CD4-positive, CD25-positive, alpha-beta regulatory T cell (primary cell): ENCODE data around the gene PRMT7. TPM values are rescaled to one million over a fixed set of nuclear protein-coding genes. Genes with fewer than 3 reads are reported as not detected.
A peak's percentile ranks its signal among the peaks of the same experiment; 100 is the strongest.

ENCODE experiments used
- ATAC-seq, 2 donors: fragments of 150-1000 bp; cut with Tn5 transposase; one replicate each; pipeline ENCODE4 v1.10.0; 2021; ENCODE audit warnings: low read depth in 2 of 2, moderate number of reproducible peaks in 2 of 2, moderate library complexity in 1 of 2
- DNase-seq, 3 donors: peaks; one replicate each; pipeline versions ENCODE4 v3.0.0 to v3.0.0-alpha.2; 2012 to 2022; ENCODE audit warnings: mixed read lengths in 1 of 3
- H3K27ac ChIP-seq: one replicate; pipeline ENCODE4 v1.7.0; 2013; ENCODE audit warnings: mild to moderate bottlenecking, low read length; ENCODE audit not compliant: insufficient read depth, poor library complexity, severe bottlenecking
- H3K27me3 ChIP-seq: one replicate; pipeline ENCODE4 v1.7.0; 2013; ENCODE audit warnings: low read length; ENCODE audit not compliant: control insufficient read depth, insufficient read depth
- H3K36me3 ChIP-seq: one replicate; pipeline ENCODE4 v1.7.0; 2013; ENCODE audit warnings: mild to moderate bottlenecking, low read length, moderate library complexity; ENCODE audit not compliant: control insufficient read depth, insufficient read depth
- H3K4me1 ChIP-seq: 2 replicates; pipeline ENCODE4 v1.7.0; 2013; ENCODE audit warnings: mild to moderate bottlenecking, low read length; ENCODE audit not compliant: insufficient read depth, control insufficient read depth, poor library complexity, severe bottlenecking
- H3K4me3 ChIP-seq: one replicate; pipeline ENCODE4 v1.7.0; 2013; ENCODE audit warnings: low read depth, mild to moderate bottlenecking, low read length, moderate library complexity
- H3K9me3 ChIP-seq, 2 experiments: 1 replicate in 1 of 2; 2 replicates in 1 of 2; pipeline ENCODE4 v1.7.0; 2013; ENCODE audit warnings: low read length in 2 of 2, mild to moderate bottlenecking in 1 of 2, moderate library complexity in 1 of 2; ENCODE audit not compliant: control insufficient read depth in 2 of 2
- H3K27ac Mint-ChIP-seq, 3 donors: one replicate each; pipeline ENCODE4 v1.8.0; 2020 to 2022; ENCODE audit warnings: mild to moderate bottlenecking in 3 of 3, mixed read lengths in 3 of 3, moderate library complexity in 2 of 3
- H3K27me3 Mint-ChIP-seq: one replicate; pipeline ENCODE4 v1.8.0; 2022; ENCODE audit warnings: mild to moderate bottlenecking, mixed read lengths
- H3K36me3 Mint-ChIP-seq: one replicate; pipeline ENCODE4 v1.8.0; 2020; ENCODE audit warnings: mixed read lengths
- H3K4me1 Mint-ChIP-seq, 4 donors: one replicate each; pipeline ENCODE4 v1.8.0; 2020 to 2022; ENCODE audit warnings: mixed read lengths in 4 of 4, mild to moderate bottlenecking in 1 of 4
- H3K4me3 Mint-ChIP-seq, 4 donors: one replicate each; pipeline ENCODE4 v1.8.0; 2020 to 2022; ENCODE audit warnings: mild to moderate bottlenecking in 4 of 4, mixed read lengths in 4 of 4, moderate library complexity in 3 of 4
- H3K9me3 Mint-ChIP-seq, 7 donors: one replicate each; pipeline ENCODE4 v1.8.0; 2020 to 2022; ENCODE audit warnings: mixed read lengths in 7 of 7, mild to moderate bottlenecking in 3 of 7, moderate library complexity in 2 of 7
- polyA plus RNA-seq, 4 donors: library from polyadenylated mRNA; unstranded; fragments of 300-500 nt; fragmentation: Illumina TruSeq; gene quantifications; one replicate each; pipeline ENCODE4 v1.2.3, GENCODE V29; 2021
- total RNA-seq: library from RNA; stranded (reverse); gene quantifications from one replicate; pipeline ENCODE4 v1.2.3, GENCODE V29; 2022

Gene PRMT7
- total and polyA plus RNA-seq, 5 donors from 2014 or later: 32.4 to 53.8 (median 34.7) TPM

GRCh38 chr16:68299571-68300453 lies 11.0 kb upstream of the PRMT7 start:
- Mint-ChIP-seq H3K27me3 (no peaks in the 10 kb centered on the region), H3K4me3 (no peak overlapping the region), H3K27ac (peak overlapping the region; percentile 21 to 74 (median 23)), H3K4me1 (peaks cover 12 to 44% (median 19%) of the 10 kb centered on the region in 4 donors), H3K9me3 (no peaks in the 10 kb centered on the region), H3K36me3 (peaks cover 51% of the 10 kb centered on the region)
- Histone ChIP-seq H3K9me3 (no peaks in the 10 kb centered on the region), H3K4me1 (no peaks in the 10 kb centered on the region), H3K27ac (no peak overlapping the region), H3K27me3 (no peaks in the 10 kb centered on the region), H3K36me3 (peaks cover 93% of the 10 kb centered on the region), H3K4me3 (no peak overlapping the region)
- DNase-seq (no peak), ATAC-seq (no peak)

GRCh38 chr16:68300734-68301459 lies 9.9 kb upstream of the PRMT7 start:
- H3K36me3 Mint-ChIP-seq: peaks cover 47% of the 10 kb centered on the region
- ATAC-seq (no peak), DNase-seq (no peak)
- no peaks in the 10 kb centered on the region for H3K27me3 Mint-ChIP-seq
- peaks cover 12 to 47% (median 20%) of the 10 kb centered on the region in 4 donors for H3K4me1 Mint-ChIP-seq
- no peak overlapping the region for H3K4me3 Mint-ChIP-seq
- no peaks in the 10 kb centered on the region for H3K4me1 ChIP-seq
- H3K4me3 ChIP-seq: no peak overlapping the region
- H3K9me3 Mint-ChIP-seq: no peaks in the 10 kb centered on the region
- no peaks in the 10 kb centered on the region for H3K27me3 ChIP-seq
- H3K36me3 ChIP-seq: peaks cover 91% of the 10 kb centered on the region
- H3K27ac ChIP-seq: no peak overlapping the region
- peak overlapping the region in 2 of 3 donors; percentile 21 to 55 for H3K27ac Mint-ChIP-seq
- H3K9me3 ChIP-seq: no peaks in the 10 kb centered on the region

GRCh38 chr16:68306633-68307032 lies 4.2 kb upstream of the PRMT7 start:
- Mint-ChIP-seq H3K27ac (peak overlapping the region; percentile 20 to 76 (median 75)), H3K9me3 (no peaks in the 10 kb centered on the region), H3K36me3 (peaks cover 38% of the 10 kb centered on the region), H3K4me1 (peaks cover 13 to 51% (median 33%) of the 10 kb centered on the region in 4 donors), H3K27me3 (no peaks in the 10 kb centered on the region), H3K4me3 (peak overlapping the region in 1 of 4 donors; percentile 15)
- H3K4me3 ChIP-seq: no peak overlapping the region
- peaks cover 60% of the 10 kb centered on the region for H3K36me3 ChIP-seq
- no peak overlapping the region for H3K27ac ChIP-seq
- ATAC-seq (no peak), DNase-seq (no peak)
- H3K9me3 ChIP-seq: no peaks in the 10 kb centered on the region
- no peaks in the 10 kb centered on the region for H3K27me3 ChIP-seq
- peaks cover 26% of the 10 kb centered on the region for H3K4me1 ChIP-seq

- DNase-seq (peak in 2 of 3 donors; percentile 13 to 65), ATAC-seq (no peak)
- Mint-ChIP-seq H3K9me3 (no peaks in the 10 kb centered on the region), H3K27ac (peak overlapping the region; percentile 92 to 98 (median 93)), H3K4me1 (peaks cover 19 to 72% (median 37%) of the 10 kb centered on the region in 4 donors), H3K4me3 (peak overlapping the region; percentile 98 to 99 (median 98)), H3K36me3 (peaks cover 28% of the 10 kb centered on the region), H3K27me3 (no peaks in the 10 kb centered on the region)
- peak overlapping the region; percentile 81 for H3K4me3 ChIP-seq
- H3K27me3 ChIP-seq: no peaks in the 10 kb centered on the region
- H3K27ac ChIP-seq: peak overlapping the region; percentile 82
- H3K36me3 ChIP-seq: peaks cover 39% of the 10 kb centered on the region
- no peaks in the 10 kb centered on the region for H3K9me3 ChIP-seq
- H3K4me1 ChIP-seq: peaks cover 41% of the 10 kb centered on the region
Observed at GRCh38 chr16:68309799-68310198, 1.0 kb upstream of the PRMT7 start.

GRCh38 chr16:68310437-68310773 lies 414 bp upstream of the PRMT7 start:
- H3K27ac Mint-ChIP-seq: peak overlapping the region; percentile 92 to 98 (median 98)
- Histone ChIP-seq H3K9me3 (no peaks in the 10 kb centered on the region), H3K36me3 (peaks cover 39% of the 10 kb centered on the region), H3K27ac (peak overlapping the region; percentile 82), H3K4me1 (peaks cover 41% of the 10 kb centered on the region), H3K27me3 (no peaks in the 10 kb centered on the region), H3K4me3 (peak overlapping the region; percentile 81)
- DNase-seq: no peak
- no peak for ATAC-seq
- H3K4me1 Mint-ChIP-seq: peaks cover 23 to 67% (median 36%) of the 10 kb centered on the region in 4 donors
- H3K36me3 Mint-ChIP-seq: peaks cover 23% of the 10 kb centered on the region
- H3K27me3 Mint-ChIP-seq: no peaks in the 10 kb centered on the region
- no peaks in the 10 kb centered on the region for H3K9me3 Mint-ChIP-seq
- H3K4me3 Mint-ChIP-seq: peak overlapping the region; percentile 98 to 99 (median 98)

GRCh38 chr16:68313116-68313515 lies 2.3 kb downstream of the PRMT7 start:
- Histone ChIP-seq H3K4me1 (peaks cover 38% of the 10 kb centered on the region), H3K9me3 (no peaks in the 10 kb centered on the region), H3K4me3 (no peak overlapping the region), H3K36me3 (peaks cover 36% of the 10 kb centered on the region), H3K27me3 (no peaks in the 10 kb centered on the region), H3K27ac (no peak overlapping the region)
- DNase-seq: no peak
- Mint-ChIP-seq H3K9me3 (no peaks in the 10 kb centered on the region), H3K36me3 (peaks cover 27% of the 10 kb centered on the region), H3K4me3 (peak overlapping the region in 3 of 4 donors; percentile 32 to 85 (median 57)), H3K27ac (no peak overlapping the region), H3K4me1 (peaks cover 24 to 58% (median 33%) of the 10 kb centered on the region in 4 donors), H3K27me3 (no peaks in the 10 kb centered on the region)
- no peak for ATAC-seq

- Mint-ChIP-seq H3K4me3 (no peak overlapping the region), H3K4me1 (peaks cover 4 to 22% (median 10%) of the 10 kb centered on the region in 4 donors), H3K36me3 (peaks cover 35% of the 10 kb centered on the region), H3K27me3 (no peaks in the 10 kb centered on the region), H3K9me3 (no peaks in the 10 kb centered on the region), H3K27ac (peak overlapping the region; percentile 55 to 88 (median 80))
- no peaks in the 10 kb centered on the region for H3K9me3 ChIP-seq
- H3K36me3 ChIP-seq: peaks cover 44% of the 10 kb centered on the region
- peaks cover 3% of the 10 kb centered on the region for H3K4me1 ChIP-seq
- no peaks in the 10 kb centered on the region for H3K27me3 ChIP-seq
- no peak for ATAC-seq
- no peak for DNase-seq
- H3K27ac ChIP-seq: no peak overlapping the region
- no peak overlapping the region for H3K4me3 ChIP-seq
Observed at GRCh38 chr16:68319185-68319908, 8.5 kb downstream of the PRMT7 start.
